Bronchus fibroblast of lung (primary cell): Measurements from ENCODE around the gene BASP1. TPM values are rescaled to one million over a fixed set of nuclear protein-coding genes. Genes with fewer than 3 reads are reported as not detected.

Experiments
- total RNA-seq: library from RNA; depleted of rRNA; stranded (reverse); fragments of >200 nt; gene quantifications from 2 replicates; pipeline ENCODE4 v1.2.3, GENCODE V29; 2015

BASP1 gene
- total RNA-seq: 159 and 196 TPM in 2 replicates

DNA sequence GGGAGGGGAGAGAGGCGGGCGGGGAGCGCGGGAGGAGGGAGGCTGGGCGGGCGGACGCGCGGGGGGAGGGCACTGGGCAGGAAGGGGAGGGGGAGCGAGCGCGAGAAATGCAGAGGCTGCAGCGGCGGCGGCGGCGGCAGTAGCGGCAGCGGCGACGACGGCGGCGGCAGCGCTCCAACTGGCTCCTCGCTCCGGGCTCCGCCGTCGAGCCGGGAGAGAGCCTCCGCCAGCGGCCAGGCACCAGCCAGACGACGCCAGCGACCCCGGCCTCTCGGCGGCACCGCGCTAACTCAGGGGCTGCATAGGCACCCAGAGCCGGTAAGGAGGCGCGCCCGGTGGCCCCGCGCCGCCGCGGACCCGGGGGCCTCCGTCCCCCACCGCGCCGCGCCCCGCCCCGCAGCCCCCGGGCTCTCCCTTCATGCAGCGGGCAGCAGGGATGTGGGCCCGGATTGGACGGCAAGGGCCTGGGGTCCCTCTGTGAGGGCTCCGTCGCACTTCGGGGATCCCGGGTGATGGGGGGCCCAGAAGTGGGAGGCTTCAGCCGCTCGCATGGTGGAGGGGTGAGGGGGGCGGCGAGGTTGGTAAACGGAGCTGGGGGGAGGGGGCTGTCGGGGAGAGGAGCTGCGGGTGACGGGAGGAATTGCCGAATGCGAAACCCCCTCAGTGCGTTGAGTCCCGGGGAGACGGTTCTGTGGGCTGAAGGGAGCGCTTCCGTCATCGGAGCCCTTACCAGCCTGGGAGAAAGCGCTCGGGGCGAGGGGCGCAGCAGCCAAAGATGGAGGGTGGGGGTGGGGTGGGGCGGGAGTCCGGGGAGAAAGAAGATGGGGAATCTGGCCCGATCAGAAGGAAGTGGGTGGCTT, at the start of gene BASP1:
Gene BASP1, plus strand, starts transcription at position 139 of the 860 bp plus-strand sequence. CDS start 57,586 bp downstream, outside the sequence.

